ENCODE data around the gene SPO11.
"Not testable (repeated sequence)": the region's sequence is repeated elsewhere in the genome, so short reads cannot be mapped to it uniquely, and the experiment has no call there.

The SPO11 gene

DNA sequence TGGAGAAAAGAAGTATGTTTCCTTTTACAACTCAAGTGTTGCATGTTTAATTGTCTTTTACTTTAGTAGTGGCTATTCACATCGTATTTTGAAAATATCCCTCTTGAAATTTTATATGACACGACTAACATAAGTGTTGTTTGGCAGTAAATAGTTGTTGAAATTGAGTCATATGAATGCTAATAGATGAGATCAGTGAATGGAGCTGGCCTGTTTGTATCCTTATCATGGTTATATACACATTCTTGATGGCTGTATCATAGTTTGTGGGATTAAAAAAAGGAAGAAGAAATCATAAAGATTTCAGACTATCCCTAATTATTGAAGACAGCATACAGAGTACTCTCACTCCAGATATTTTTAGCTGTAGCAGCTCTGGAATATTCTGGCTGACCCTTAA, 13.2 kb downstream of the SPO11 start:
- Mint-ChIP-seq H3K4me1 (no peaks in the 10 kb centered on the region), H3K27me3 (peaks cover 8% of the 10 kb centered on the region), H3K9me3 (no peaks in the 10 kb centered on the region), H3K36me3 (no peaks in the 10 kb centered on the region), H3K27ac (no peak overlapping the region), H3K4me3 (no peak overlapping the region)
- CTCF ChIA-PET: no interaction called here
- no peak for DNase-seq

DNA sequence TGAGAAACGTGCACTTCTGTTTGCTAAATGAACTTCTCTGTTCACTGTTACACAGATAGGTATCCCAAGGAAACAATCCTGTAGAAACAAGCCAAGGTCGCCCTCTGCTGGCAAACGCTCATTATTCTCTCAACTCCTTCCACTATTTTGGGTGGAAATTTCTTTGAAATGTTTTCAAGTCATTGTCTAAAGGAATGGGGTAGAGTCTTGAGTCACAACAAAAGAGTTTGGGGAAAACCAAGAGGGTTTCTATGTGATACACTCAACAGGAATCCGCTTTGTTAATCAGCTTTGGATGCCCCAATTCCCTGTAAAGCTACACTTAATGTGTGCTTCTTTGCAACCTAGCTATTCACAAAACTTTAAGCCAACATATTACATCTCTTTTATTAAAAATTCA, 16.9 kb downstream of the SPO11 start:
- Mint-ChIP-seq H3K4me1 (no peaks in the 10 kb centered on the region), H3K4me3 (no peak overlapping the region), H3K27ac (no peak overlapping the region), H3K9me3 (no peaks in the 10 kb centered on the region), H3K36me3 (no peaks in the 10 kb centered on the region), H3K27me3 (peaks cover 8% of the 10 kb centered on the region)
- CTCF ChIA-PET: interaction anchor here (0.6 to 6.6 kb wide), 13 partner anchors 13 to 796 kb away, joined by 3 to 69 read pairs (median 4); no protein-coding TSS in a partner anchor
- DNase-seq: peak; percentile 84

DNA sequence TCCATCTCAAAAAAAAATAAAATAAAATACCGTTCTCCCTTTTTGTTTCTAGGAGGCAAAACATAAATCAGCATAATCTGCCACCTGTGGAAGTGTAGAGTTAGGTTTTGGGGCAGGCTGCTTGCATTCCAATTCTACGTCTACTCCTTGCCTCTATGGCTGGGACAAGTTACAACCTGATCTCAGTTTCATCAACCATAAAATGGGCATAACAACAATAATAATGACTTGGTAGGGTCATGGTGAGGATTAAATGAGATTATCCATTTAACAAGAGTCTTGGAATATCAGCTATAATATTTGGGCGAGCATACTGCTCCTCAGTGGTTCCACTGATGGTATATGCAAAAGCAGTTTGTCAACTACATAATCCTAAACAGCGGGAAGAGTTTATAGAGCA, 17.8 kb downstream of the SPO11 start:
- CTCF ChIA-PET: interaction anchor here (1.0 to 6.6 kb wide), 3 partner anchors 256 to 797 kb away, joined by 3 to 69 read pairs (median 6); no protein-coding TSS in a partner anchor
- Mint-ChIP-seq H3K4me3 (no peak overlapping the region), H3K27ac (no peak overlapping the region)

DNA sequence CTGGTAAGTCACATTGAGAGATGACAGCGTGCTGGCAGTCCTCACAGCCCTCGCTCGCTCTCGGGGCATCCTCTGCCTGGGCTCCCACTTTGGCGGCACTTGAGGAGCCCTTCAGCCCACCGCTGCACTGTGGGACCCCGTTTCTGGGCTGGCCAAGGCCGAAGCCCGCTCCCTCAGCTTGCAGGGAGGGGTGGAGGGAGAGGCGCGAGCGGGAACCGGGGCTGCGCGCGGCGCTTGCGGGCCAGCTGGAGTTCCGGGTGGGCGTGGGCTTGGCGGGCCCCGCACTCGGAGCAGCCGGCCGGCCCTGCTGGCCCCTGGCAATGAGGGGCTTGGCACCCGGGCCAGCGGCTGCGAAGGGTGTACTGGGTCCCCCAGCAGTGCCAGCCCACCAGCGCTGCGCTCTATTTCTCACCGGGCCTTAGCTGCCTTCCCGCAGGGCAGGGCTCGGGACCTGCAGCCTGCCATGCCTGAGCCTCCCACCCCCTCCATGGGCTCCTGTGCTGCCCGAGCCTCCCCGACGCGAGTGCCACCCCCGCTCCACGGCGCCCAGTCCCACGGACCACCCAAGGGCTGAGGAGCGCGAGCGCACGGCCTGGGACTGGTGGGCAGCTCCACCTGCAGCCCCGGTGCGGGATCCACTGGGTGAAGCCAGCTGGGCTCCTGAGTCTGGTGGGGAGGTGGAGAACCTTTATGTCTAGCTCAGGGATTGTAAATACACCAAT, 18.8 kb downstream of the SPO11 start:
- not testable (repeated sequence) for H3K9me3 Mint-ChIP-seq, DNase-seq, H3K4me3 Mint-ChIP-seq, H3K27ac Mint-ChIP-seq, H3K27me3 Mint-ChIP-seq
- Mint-ChIP-seq H3K4me1 (peaks cover 18% of the 10 kb centered on the region), H3K36me3 (peaks cover 12% of the 10 kb centered on the region)
- CTCF ChIA-PET: interaction anchor here (1.1 to 6.6 kb wide), 2 partner anchors 32 to 257 kb away, joined by 3 to 69 read pairs; no protein-coding TSS in a partner anchor

More for the DNA sequence above, 17.8 kb downstream of the SPO11 start:
- DNase-seq: no peak
- Mint-ChIP-seq H3K27me3 (peaks cover 8% of the 10 kb centered on the region), H3K9me3 (no peaks in the 10 kb centered on the region), H3K4me1 (peaks cover 9% of the 10 kb centered on the region), H3K36me3 (peaks cover 6% of the 10 kb centered on the region)

DNA sequence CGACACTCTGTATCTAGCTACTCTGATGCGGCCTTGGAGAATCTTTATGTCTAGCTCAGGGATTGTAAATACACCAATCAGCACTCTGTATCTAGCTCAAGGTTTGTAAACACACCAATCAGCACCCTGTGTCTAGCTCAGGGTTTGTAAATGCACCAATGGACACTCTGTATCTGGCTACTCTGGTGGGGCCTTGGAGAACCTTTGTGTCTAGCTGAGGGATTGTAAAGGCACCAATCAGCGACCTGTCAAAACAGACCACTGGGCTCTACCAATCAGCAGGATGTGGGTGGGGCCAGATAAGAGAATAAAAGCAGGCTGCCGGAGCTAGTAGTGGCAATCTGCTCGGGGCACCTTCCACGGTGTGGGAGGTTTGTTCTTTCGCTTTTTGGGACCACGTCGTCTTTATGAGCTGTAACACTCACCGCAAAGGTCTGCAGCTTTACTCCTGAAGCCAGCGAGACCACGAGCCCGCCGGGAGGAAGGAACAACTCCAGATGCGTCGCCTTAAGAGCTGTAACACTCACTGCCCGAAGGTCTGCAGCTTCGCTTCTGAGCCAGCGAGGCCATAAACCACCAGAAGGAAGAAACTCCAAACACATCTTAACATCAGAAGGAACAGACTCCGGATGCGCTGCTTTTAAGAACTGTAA, 19.4 kb downstream of the SPO11 start:
- CTCF ChIA-PET: interaction anchor here (1.1 to 6.6 kb wide), 2 partner anchors 31 to 257 kb away, joined by 3 to 69 read pairs; no protein-coding TSS in a partner anchor
- H3K4me3 Mint-ChIP-seq, H3K9me3 Mint-ChIP-seq, H3K27me3 Mint-ChIP-seq, DNase-seq: not testable (repeated sequence)
- Mint-ChIP-seq H3K36me3 (peaks cover 14% of the 10 kb centered on the region), H3K4me1 (peaks cover 21% of the 10 kb centered on the region), H3K27ac (peak overlapping the region; percentile 42)

DNA sequence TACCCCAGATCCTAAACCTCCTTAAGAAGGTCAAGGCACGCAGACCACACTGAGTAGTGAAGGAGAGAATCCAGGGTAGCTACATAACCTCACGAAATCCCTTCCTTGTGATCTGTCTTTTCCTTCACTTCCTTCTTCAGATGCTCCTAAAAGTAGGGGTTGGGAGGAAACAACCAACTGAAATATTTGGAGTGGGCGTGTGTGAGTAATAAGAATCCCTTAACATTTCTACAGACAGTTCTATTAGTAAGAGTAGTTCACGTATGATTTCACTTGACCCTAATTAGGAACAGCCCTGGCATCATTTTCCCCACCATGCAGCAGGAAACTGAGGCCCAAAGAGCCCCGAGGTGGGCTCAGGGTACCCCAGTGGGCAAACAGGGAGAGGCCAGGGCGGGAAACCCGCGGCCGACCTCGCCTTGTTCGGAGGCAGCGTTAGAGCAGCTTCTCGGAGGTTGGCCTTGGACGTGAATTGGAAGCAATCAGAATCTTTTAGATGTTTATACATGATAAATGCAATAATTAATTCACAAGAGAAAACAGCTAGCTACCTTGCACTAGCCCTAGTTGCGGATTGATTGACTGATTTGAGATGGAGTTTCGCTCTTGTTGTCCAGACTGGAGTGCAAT, 20.6 kb downstream of the SPO11 start:
- no peak for DNase-seq
- Mint-ChIP-seq H3K36me3 (peaks cover 22% of the 10 kb centered on the region), H3K27ac (peak overlapping the region; percentile 28), H3K9me3 (no peaks in the 10 kb centered on the region), H3K4me3 (peak overlapping the region; percentile 63), H3K27me3 (peaks cover 8% of the 10 kb centered on the region), H3K4me1 (peaks cover 21% of the 10 kb centered on the region)
- CTCF ChIA-PET: interaction anchor here (1.1 to 6.6 kb wide), 2 partner anchors 26 to 259 kb away, joined by 3 to 69 read pairs; no protein-coding TSS in a partner anchor

DNA sequence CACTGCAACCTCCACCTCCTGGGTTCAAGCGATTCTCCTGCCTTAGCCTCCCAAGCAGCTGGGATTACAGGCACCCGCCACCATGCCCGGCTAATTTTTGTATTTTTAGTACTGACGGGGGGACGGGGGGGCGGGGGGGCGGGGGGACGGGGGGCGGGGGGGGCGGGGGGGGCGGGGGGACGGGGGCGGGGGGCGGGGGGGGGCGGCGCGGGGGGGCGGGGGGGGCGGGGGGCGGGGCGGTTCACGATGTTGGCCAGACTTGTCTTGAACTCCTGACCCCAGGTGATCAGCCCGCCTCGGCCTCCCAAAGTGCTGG, 21.1 kb downstream of the SPO11 start:
- not testable (repeated sequence) for H3K9me3 Mint-ChIP-seq, H3K27me3 Mint-ChIP-seq, DNase-seq
- peaks cover 21% of the 10 kb centered on the region for H3K4me1 Mint-ChIP-seq
- H3K4me3 Mint-ChIP-seq: peak overlapping the region; percentile 93
- H3K27ac Mint-ChIP-seq: peak overlapping the region; percentile 86
- CTCF ChIA-PET: interaction anchor here (1.1 to 1.2 kb wide), 2 partner anchors 26 to 31 kb away, joined by 3 read pairs; no protein-coding TSS in a partner anchor
- H3K36me3 Mint-ChIP-seq: peaks cover 25% of the 10 kb centered on the region

DNA sequence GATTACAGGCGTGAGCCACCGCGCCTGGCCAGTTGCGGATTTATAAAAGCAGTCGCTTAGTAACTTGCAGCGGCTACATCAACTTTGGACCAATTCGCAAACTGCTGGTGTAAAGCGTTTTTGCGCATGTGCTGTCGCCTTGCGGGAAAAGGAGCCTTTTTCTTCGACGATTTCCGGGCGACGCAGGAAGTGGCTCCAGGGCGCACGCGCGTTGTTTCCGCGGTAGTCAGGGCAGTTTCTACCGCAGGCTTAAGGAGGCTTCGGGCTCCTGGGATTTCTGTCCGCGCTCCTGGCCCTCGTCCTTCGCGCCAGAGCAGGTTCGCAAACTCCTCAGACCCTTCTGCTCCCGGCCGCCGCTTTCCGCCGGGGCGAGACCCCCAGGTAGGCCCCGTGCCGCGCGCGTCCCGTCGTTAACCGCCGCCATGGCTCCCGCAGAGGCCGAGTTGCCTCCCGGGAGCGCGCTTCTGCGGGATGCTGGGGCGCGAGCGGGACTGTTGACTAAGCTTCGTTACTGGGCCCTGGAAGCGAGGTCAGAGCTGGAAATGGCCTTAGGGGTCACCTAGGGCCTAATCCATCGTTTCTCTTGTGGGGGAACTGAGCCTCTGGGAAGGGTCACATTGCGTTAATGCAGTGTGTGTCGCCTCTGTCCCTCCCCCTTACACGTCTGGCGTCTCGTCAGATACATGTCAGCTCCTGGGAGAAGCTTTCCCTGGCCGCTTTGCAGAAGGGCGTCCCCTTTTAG, 21.6 kb downstream of the SPO11 start, which contains the start of gene RAE1:
TSS of gene RAE1 (plus strand) at position 214 of the 742 bp plus-strand sequence. CDS start 2,784 bp downstream, outside the sequence.
- peak within 1 kb of the TSS; percentile 93 for H3K4me3 Mint-ChIP-seq
- H3K27me3 Mint-ChIP-seq: peaks cover 5% of the 10 kb centered on the region
- H3K27ac Mint-ChIP-seq: peak within 1 kb of the TSS; percentile 86
- CTCF ChIA-PET: interaction anchor here (0.6 to 1.2 kb wide), 4 partner anchors 25 to 87 kb away, joined by 3 to 4 read pairs (median 3); no protein-coding TSS in a partner anchor
- H3K4me1 Mint-ChIP-seq: peaks cover 21% of the 10 kb centered on the region
- DNase-seq: peak; percentile 94
- H3K9me3 Mint-ChIP-seq: no peaks in the 10 kb centered on the region
- H3K36me3 Mint-ChIP-seq: peaks cover 28% of the 10 kb centered on the region

DNA sequence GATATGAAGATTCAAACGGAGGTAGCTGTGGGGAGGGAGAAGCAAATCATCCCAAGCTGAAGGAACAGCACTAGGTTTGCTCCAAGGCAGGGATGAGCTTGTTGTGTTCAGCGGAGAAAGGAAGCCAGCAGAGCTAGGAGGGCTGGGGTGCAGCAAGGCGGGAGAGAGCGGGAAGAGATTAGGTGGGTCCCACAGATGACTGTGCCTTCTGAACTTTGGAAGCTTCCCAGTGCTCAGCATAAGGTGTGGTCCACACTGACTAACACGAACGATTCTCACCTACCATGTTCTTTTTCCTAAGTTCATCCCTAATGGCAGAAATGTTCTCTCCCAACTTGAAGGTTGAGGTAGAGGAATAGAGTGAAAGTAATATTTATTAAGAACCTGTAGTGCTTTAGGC, 22.7 kb downstream of the SPO11 start:
- peaks cover 5% of the 10 kb centered on the region for H3K27me3 Mint-ChIP-seq
- CTCF ChIA-PET: no interaction called here

DNA sequence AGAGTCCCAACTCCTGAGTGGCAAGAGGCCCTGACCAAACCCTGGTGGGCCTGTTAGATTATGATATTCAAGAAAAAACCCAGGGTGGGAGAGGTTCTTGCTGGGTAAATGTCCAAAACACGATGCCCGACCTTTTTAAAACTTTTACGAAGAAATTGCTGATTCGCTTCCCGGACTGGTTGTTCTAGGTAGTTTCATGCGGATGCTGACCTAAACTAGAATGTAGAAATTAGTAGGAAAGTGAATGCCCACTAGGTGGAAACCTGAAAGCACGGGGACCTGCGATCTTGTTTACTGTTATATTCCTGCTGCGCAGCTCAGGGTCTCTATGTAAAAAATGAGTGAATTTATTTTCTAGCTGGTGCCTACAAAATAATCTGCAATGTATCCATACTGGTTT, 23.7 kb downstream of the SPO11 start:
- no peak overlapping the region for H3K27ac Mint-ChIP-seq
- DNase-seq: no peak
- CTCF ChIA-PET: interaction anchor here (2.0 kb wide), 1 partner anchor 142 kb away, joined by 4 read pairs; no protein-coding TSS in a partner anchor
- peaks cover 32% of the 10 kb centered on the region for H3K36me3 Mint-ChIP-seq
- H3K4me1 Mint-ChIP-seq: peaks cover 21% of the 10 kb centered on the region
- peaks cover 5% of the 10 kb centered on the region for H3K27me3 Mint-ChIP-seq
- H3K4me3 Mint-ChIP-seq: peak overlapping the region; percentile 32
- no peaks in the 10 kb centered on the region for H3K9me3 Mint-ChIP-seq

More for the DNA sequence above, 22.7 kb downstream of the SPO11 start:
- Mint-ChIP-seq H3K4me1 (peaks cover 21% of the 10 kb centered on the region), H3K36me3 (peaks cover 32% of the 10 kb centered on the region), H3K27ac (no peak overlapping the region), H3K4me3 (peak overlapping the region; percentile 93), H3K9me3 (no peaks in the 10 kb centered on the region)
- DNase-seq: no peak

DNA sequence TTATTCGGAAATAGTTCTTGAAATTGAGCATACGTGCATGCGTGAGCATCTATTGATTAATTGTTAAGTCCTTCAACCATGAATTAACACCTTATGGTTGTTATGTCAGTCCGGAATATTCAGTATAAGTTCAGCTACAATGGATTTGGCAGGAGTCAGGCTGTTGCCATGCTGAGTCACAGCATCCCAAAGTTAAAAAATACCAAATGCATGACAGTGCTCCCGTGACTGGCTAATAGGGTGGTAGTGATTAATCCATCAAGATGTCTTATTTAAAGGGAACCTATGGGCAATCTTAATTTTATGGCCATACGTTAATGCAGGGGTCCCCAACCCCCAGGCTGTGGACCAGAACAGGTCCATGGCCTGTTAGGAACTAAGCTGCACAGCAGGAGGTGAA, 31.9 kb downstream of the SPO11 start:
- Mint-ChIP-seq H3K4me1 (no peaks in the 10 kb centered on the region), H3K27me3 (no peaks in the 10 kb centered on the region), H3K27ac (no peak overlapping the region), H3K36me3 (peaks cover 22% of the 10 kb centered on the region), H3K4me3 (no peak overlapping the region), H3K9me3 (no peaks in the 10 kb centered on the region)
- DNase-seq: no peak
- CTCF ChIA-PET: interaction anchor here (0.7 kb wide), 1 partner anchor 20 kb away, joined by 3 read pairs; no protein-coding TSS in a partner anchor

DNA sequence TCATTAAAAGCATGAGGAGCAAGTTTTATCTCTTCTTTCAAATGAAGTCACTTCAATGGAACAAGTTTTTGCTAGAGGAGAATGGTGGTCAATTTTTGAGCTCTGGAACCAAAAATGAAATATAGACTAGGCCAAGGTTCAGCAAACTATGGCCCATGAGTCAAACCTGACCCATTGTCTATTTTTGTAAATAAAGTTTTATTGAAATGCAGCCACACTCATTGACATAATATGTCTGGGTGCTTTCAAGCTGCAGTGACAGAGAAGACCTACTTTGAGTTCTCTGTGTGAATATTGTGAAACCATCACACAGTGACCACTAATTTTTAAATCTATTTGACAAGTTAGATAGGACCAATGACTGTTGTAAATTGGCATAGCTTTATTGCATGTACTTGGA, 34.8 kb downstream of the SPO11 start:
- Mint-ChIP-seq H3K9me3 (no peaks in the 10 kb centered on the region), H3K27me3 (no peaks in the 10 kb centered on the region), H3K27ac (no peak overlapping the region), H3K4me3 (no peak overlapping the region), H3K4me1 (no peaks in the 10 kb centered on the region), H3K36me3 (peaks cover 36% of the 10 kb centered on the region)
- CTCF ChIA-PET: no interaction called here
- no peak for DNase-seq

DNA sequence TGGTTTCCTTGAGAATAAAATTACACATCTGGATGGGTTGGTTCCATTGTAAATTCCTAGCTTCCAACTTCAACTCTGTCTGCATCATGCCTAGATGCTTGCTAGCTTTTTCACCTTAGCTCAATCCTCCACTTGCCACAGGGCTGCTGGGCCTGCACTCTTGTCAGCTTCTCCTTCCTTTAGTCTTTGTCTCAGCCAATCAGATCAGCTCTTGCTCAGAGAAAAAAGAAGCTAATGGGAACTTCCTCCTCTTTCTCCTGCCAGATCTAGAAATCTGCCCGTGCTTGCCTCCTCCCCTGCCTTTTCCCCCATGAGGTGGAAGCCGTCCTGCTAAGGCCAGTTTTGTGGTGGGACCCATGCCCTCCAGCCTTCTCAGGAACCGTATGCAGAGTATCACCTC, 40.0 kb downstream of the SPO11 start:
- peaks cover 65% of the 10 kb centered on the region for H3K36me3 Mint-ChIP-seq
- CTCF ChIA-PET: no interaction called here
- no peaks in the 10 kb centered on the region for H3K27me3 Mint-ChIP-seq
- no peak overlapping the region for H3K27ac Mint-ChIP-seq
- no peak overlapping the region for H3K4me3 Mint-ChIP-seq
- H3K9me3 Mint-ChIP-seq: no peaks in the 10 kb centered on the region
- H3K4me1 Mint-ChIP-seq: peaks cover 12% of the 10 kb centered on the region
- no peak for DNase-seq

DNA sequence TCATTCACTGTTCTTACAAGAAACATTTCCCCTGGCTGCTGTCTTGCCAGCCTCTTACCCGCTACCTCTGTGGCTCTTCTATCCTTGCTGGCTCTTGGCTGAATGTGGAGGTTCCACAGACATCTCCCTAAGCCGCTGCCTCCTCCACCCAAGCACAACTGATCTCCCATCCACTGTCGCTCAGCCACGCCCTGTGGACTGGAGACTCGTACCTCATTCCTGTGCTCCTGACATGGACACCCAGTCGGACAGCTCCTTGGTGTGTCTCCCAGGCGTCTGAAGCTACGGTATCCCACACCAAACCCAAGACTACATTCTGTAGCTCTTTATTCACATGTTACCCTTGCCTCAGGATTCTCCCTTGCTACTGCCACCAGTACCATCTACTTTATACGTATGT, 40.7 kb downstream of the SPO11 start:
- Mint-ChIP-seq H3K27ac (no peak overlapping the region), H3K27me3 (no peaks in the 10 kb centered on the region), H3K4me1 (peaks cover 17% of the 10 kb centered on the region), H3K4me3 (no peak overlapping the region), H3K9me3 (no peaks in the 10 kb centered on the region), H3K36me3 (peaks cover 70% of the 10 kb centered on the region)
- CTCF ChIA-PET: no interaction called here
- DNase-seq: no peak

Measured in activated naive CD4-positive, alpha-beta T cell treated with anti-CD3 and anti-CD28 coated beads, Interleukin-2, amount 10 ng/mL, durations not matched to agents 7 days and 5 days (primary cell).